Ishikawa (cell line): Measurements from ENCODE around the gene PPP1R37.

Experiments
- CEBPB ChIP-seq: IDR thresholded peaks from 2 replicates; pipeline ENCODE4 v1.6.1; 2012
- CREB1 ChIP-seq: IDR thresholded peaks from 2 replicates; pipeline ENCODE4 v1.6.1; 2012; ENCODE audit warnings: low read depth
- EGR1 ChIP-seq: IDR thresholded peaks from 2 replicates; pipeline ENCODE4 v1.6.1; 2012
- EP300 ChIP-seq: IDR thresholded peaks from 2 replicates; pipeline ENCODE4 v1.6.1; 2012; ENCODE audit warnings: borderline replicate concordance
- FOXM1 ChIP-seq: IDR thresholded peaks from 2 replicates; pipeline ENCODE4 v1.6.1; 2012; ENCODE audit warnings: low read depth, borderline replicate concordance
- MAX ChIP-seq: IDR thresholded peaks from 2 replicates; pipeline ENCODE4 v1.6.1; 2012
- NFIC ChIP-seq: IDR thresholded peaks from 2 replicates; pipeline ENCODE4 v1.6.1; 2012
- RAD21 ChIP-seq: IDR thresholded peaks from 2 replicates; pipeline ENCODE4 v1.6.1; 2012; ENCODE audit warnings: low read depth
- REST ChIP-seq: IDR thresholded peaks from 2 replicates; pipeline ENCODE4 v1.6.1; 2012; ENCODE audit warnings: low read depth, mild to moderate bottlenecking
- TAF1 ChIP-seq: IDR thresholded peaks from 2 replicates; pipeline ENCODE4 v1.6.1; 2012; ENCODE audit warnings: low read depth, mild to moderate bottlenecking
- TCF12 ChIP-seq: IDR thresholded peaks from 2 replicates; pipeline ENCODE4 v1.6.1; 2012; ENCODE audit warnings: low read depth
- TEAD4 ChIP-seq: IDR thresholded peaks from 2 replicates; pipeline ENCODE4 v1.6.1; 2012
- YY1 ChIP-seq: IDR thresholded peaks from 2 replicates; pipeline ENCODE4 v1.6.1; 2012; ENCODE audit warnings: low read depth
- ZBTB7A ChIP-seq: IDR thresholded peaks from 2 replicates; pipeline ENCODE4 v1.6.1; 2012; ENCODE audit warnings: low read depth
- TF ChIP-seq, protein P1 (sequence below): IDR thresholded peaks from 2 replicates; pipeline ENCODE4 v1.6.1; 2012

Gene PPP1R37

GRCh38 chr19:45160870-45161737 is 68.1 kb downstream of the PPP1R37 start, which contains the start of gene NKPD1:
Gene NKPD1 (minus strand): TSS chr19:45160982. CDS start chr19:45160150, 832 bp downstream.
- TF ChIP-seq EP300 (no peak), RAD21 (no peak), NFIC (no peak), YY1 (no peak), ZBTB7A (no peak), CEBPB (no peak), TEAD4 (no peak), EGR1 (no peak), MAX (peak; percentile 92), CREB1 (no peak)
- TF ChIP-seq, protein P1, sequence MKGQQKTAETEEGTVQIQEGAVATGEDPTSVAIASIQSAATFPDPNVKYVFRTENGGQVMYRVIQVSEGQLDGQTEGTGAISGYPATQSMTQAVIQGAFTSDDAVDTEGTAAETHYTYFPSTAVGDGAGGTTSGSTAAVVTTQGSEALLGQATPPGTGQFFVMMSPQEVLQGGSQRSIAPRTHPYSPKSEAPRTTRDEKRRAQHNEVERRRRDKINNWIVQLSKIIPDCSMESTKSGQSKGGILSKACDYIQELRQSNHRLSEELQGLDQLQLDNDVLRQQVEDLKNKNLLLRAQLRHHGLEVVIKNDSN: peak; percentile 2; the same call in 1 of the 2 replicates

DNA sequence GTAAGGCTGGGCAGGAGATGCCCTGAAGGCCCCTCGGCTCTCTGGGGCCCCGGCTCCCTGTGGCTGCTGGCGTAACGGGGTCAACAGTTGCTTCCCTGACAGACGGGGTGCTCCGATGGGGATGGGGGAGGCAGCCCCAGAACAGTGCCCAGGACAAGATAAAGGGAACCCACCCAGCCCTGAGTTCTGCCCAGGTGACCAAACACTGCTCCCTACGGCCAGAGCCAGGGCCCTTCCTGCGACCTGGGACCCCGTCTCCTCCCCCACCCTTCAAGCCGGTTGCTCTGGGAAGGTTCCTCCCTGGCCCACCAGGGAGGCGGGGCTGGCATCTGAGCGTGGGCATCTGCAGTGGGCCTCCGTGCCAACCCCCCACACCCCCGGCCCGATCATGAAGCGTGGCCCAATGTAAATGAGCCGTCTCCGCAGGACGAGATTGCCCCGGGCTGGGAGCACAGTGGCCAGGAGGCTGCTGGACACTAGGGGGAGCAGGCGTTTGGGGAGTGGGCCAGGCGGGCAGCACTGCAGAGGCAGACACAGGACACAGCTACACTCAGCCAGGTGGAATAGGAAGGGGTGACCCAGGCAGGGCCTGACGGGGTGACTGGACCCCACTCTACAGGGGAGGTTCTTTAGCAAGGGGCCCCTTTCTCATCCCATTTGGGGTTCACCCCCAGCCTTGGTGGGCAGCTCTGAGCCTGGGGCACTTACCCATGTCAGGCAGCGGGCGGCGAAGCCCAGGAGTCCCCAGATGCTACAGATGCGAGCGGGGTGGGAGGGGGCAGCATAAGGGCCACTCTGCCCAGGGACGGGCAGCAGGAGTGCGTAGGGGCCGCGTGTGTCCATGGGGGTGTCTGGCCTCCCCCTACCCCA is 69.0 kb downstream of the PPP1R37 start:
- TF ChIP-seq CEBPB: no peak
- TF ChIP-seq EP300: no peak
- TF ChIP-seq RAD21: peak; percentile 41; the same call in 1 of the 2 replicates
- no peak for TF ChIP-seq ZBTB7A
- TF ChIP-seq NFIC: no peak
- TF ChIP-seq TEAD4: no peak

DNA sequence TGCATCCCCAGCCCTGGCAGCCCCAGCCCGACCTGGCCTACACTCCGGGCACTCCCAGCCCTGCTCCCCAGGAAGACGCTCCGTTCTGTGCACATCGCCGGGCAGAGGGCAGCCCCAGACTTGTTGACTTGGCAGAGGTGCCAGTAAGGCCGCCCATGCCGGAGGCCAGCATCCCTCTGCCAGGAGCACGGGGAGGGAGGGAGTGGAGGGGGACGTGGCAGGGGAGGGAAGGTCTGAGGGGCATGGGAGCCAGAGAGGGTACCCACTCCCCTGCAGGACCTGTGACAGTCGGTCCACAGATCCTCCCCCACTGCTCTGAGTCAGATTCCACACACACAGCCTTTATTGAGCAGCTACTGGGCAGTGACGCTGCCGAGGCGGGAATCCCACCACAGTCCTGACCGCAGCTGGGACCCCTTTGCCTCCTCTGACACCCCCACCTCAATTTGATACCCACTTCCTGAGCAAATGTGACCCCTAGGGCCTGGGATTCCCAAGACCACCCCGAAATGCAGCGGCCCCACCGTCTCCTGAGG is 69.7 kb downstream of the PPP1R37 start:
- TF ChIP-seq RAD21 (no peak), CREB1 (no peak), REST (no peak), TCF12 (no peak), FOXM1 (no peak), EP300 (no peak), YY1 (no peak), TEAD4 (no peak), NFIC (no peak), ZBTB7A (no peak)
- TF ChIP-seq, protein P1: no peak

- TF ChIP-seq FOXM1 (no peak), ZBTB7A (no peak), YY1 (no peak), TCF12 (no peak), EGR1 (no peak), TAF1 (no peak)
- TF ChIP-seq, protein P1: no peak
Observed at GRCh38 chr19:45163156-45163555, 70.2 kb downstream of the PPP1R37 start.

DNA sequence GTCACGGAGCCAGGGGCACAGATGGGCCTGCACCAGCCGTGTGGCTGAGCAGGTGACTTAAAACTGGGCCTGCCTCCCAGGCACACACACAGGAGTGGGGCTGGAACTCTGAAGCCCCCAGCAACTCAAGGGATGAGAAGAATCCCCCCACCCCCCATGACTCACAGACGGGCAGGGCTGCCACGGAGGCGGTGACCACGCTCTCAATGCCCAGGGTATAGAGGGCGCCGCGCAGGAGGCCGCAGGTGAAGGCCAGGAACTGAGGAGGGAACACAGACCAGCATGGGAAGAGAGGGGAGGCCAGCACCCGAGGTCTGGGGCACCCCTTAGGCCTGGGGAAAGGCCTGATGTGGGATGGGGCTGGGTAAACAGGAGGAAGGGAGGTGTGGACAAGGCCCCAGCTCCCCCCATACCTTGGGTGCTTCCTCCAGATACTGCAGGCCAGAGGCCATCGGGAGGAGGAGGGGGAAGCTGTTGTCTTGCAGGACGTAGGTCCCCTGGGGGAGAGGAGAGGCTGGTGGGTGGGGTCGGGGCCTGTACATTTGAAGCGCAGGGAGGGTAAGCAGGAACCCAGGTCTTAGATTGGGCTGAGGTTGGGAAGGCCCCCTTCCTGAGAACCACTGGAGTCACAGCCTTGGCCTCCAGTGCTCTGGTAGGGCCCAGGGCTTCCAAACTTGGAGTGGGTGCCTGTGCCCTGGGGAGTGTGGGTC is 70.9 kb downstream of the PPP1R37 start:
- TF ChIP-seq TAF1: no peak
- TF ChIP-seq NFIC: no peak
- TF ChIP-seq FOXM1: no peak
- TF ChIP-seq EGR1: no peak
- no peak for TF ChIP-seq TCF12
- TF ChIP-seq, protein P1: no peak
- no peak for TF ChIP-seq EP300
- TF ChIP-seq CREB1: no peak
- no peak for TF ChIP-seq TEAD4
- no peak for TF ChIP-seq REST
- no peak for TF ChIP-seq RAD21
- no peak for TF ChIP-seq YY1
- TF ChIP-seq MAX: no peak
- TF ChIP-seq ZBTB7A: no peak
- no peak for TF ChIP-seq CEBPB
